Tibial artery (tissue), 4 donors: ENCODE results near the gene DIS3L.

Experiments
- DNase-seq, 2 donors: peaks; one replicate each; pipeline ENCODE4 v3.0.0-alpha.2; 2019
- H3K27ac ChIP-seq, 2 donors: fragments of 200-600 bp; sonication (generic) in 1 of 2; 1 replicate in 1 of 2; 2 replicates in 1 of 2; pipeline ENCODE4 v1.5.1; 2018 to 2019; ENCODE audit warnings: mild to moderate bottlenecking in 1 of 2
- H3K27me3 ChIP-seq, 2 donors: fragments of 200-600 bp; sonication (generic) in 1 of 2; one replicate each; pipeline versions ENCODE4 v1.5.1 to v1.6.0; 2016 to 2019
- H3K36me3 ChIP-seq, 3 donors: fragments of 200-600 bp; sonication (generic) in 2 of 3; one replicate each; pipeline ENCODE4 v1.5.1; 2016 to 2019; ENCODE audit warnings: mild to moderate bottlenecking in 2 of 3
- H3K4me1 ChIP-seq, 4 donors: fragments of 200-600 bp; sonication (generic) in 2 of 4; 1 replicate in 3 of 4; 2 replicates in 1 of 4; pipeline ENCODE4 v1.5.1; 2016 to 2019
- H3K4me3 ChIP-seq, 2 donors: fragments of 200-600 bp; sonication (generic) in 1 of 2; 1 replicate in 1 of 2; 2 replicates in 1 of 2; pipeline ENCODE4 v1.5.1; 2018 to 2019; ENCODE audit warnings: mild to moderate bottlenecking in 2 of 2
- H3K9me3 ChIP-seq, 3 donors: fragments of 200-600 bp; sonication (generic) in 1 of 3; one replicate each; pipeline ENCODE4 v1.5.1; 2016 to 2019
- CTCF ChIP-seq, 2 experiments: fragments of 200-600 bp in 1 of 2; fragments of 450-650 bp in 1 of 2; IDR thresholded peaks; one replicate each; pipeline ENCODE4 v1.5.1; 2017 to 2019; ENCODE audit warnings: antibody characterized with exemption in 2 of 2, mild to moderate bottlenecking in 1 of 2, moderate library complexity in 1 of 2
- intact Hi-C: fragments of 100-400 bp; cut with DNase I; formaldehyde crosslinking; loops from one replicate; pipeline ENCODE4 v1.15.0; 2023; ENCODE audit warnings: low total_unique reads

The DIS3L gene

GRCh38 chr15:66251790-66252684 lies 41.3 kb upstream of the DIS3L start:
- Histone ChIP-seq H3K36me3 (no peaks in the 10 kb centered on the region), H3K27me3 (peaks cover 0 to 71% of the 10 kb centered on the region in 2 donors), H3K27ac (no peak overlapping the region), H3K9me3 (no peaks in the 10 kb centered on the region), H3K4me1 (peaks cover 0 to 33% (median 25%) of the 10 kb centered on the region in 4 donors), H3K4me3 (peak overlapping the region; percentile 50 to 65)
- intact Hi-C loops, result loop anchor here (5.0 kb wide), 1 partner anchor 35 kb away; no protein-coding TSS in a partner anchor
- peak in 1 of 2 donors; percentile 42 for DNase-seq
- peak; percentile 43 to 60 for TF ChIP-seq CTCF (IDR thresholded peaks at IDR 0.05)

GRCh38 chr15:66252685-66253417 lies 40.5 kb upstream of the DIS3L start:
- peaks cover 0 to 33% (median 25%) of the 10 kb centered on the region in 4 donors for H3K4me1 ChIP-seq
- H3K27me3 ChIP-seq, result peaks cover 0 to 76% of the 10 kb centered on the region in 2 donors
- no peaks in the 10 kb centered on the region for H3K9me3 ChIP-seq
- peak overlapping the region; percentile 50 to 65 for H3K4me3 ChIP-seq
- H3K27ac ChIP-seq, result no peak overlapping the region
- TF ChIP-seq CTCF (IDR thresholded peaks at IDR 0.05), result no peak
- DNase-seq, result no peak
- intact Hi-C loops, result loop anchor here (5.0 kb wide), 1 partner anchor 34 kb away; no protein-coding TSS in a partner anchor
- no peaks in the 10 kb centered on the region for H3K36me3 ChIP-seq

- no peak for DNase-seq
- no peaks in the 10 kb centered on the region for H3K9me3 ChIP-seq
- no peak within 1 kb of the TSS for H3K27ac ChIP-seq
- H3K4me1 ChIP-seq, result peaks cover 0 to 33% (median 25%) of the 10 kb centered on the region in 4 donors
- H3K4me3 ChIP-seq, result peak within 1 kb of the TSS; percentile 50 to 65
- intact Hi-C loops, result loop anchor here (5.0 kb wide), 1 partner anchor 34 kb away; no protein-coding TSS in a partner anchor
- no peaks in the 10 kb centered on the region for H3K36me3 ChIP-seq
- no peak for TF ChIP-seq CTCF (IDR thresholded peaks at IDR 0.05)
- peaks cover 0 to 76% of the 10 kb centered on the region in 2 donors for H3K27me3 ChIP-seq
These were observed 39.8 kb upstream of the DIS3L start, which contains the start of gene MEGF11 for GRCh38 chr15:66253418-66254088. Gene MEGF11 (minus strand): TSS chr15:66253750. CDS start chr15:66128403, 125,347 bp downstream.

GRCh38 chr15:66254089-66254950 lies 39.0 kb upstream of the DIS3L start:
- Histone ChIP-seq H3K27ac (no peak overlapping the region), H3K36me3 (no peaks in the 10 kb centered on the region), H3K27me3 (peaks cover 0 to 76% of the 10 kb centered on the region in 2 donors), H3K4me1 (peaks cover 0 to 33% (median 25%) of the 10 kb centered on the region in 4 donors), H3K4me3 (peak overlapping the region; percentile 50 to 65), H3K9me3 (no peaks in the 10 kb centered on the region)
- TF ChIP-seq CTCF (IDR thresholded peaks at IDR 0.05), result no peak
- DNase-seq, result no peak
- intact Hi-C loops, result loop anchor here (5.0 kb wide), 1 partner anchor 33 kb away; no protein-coding TSS in a partner anchor
